Lung (tissue), 12 donors: ENCODE results near the gene HPS4. TPM values are rescaled to one million over a fixed set of nuclear protein-coding genes. Genes with fewer than 3 reads are reported as not detected.

ENCODE experiments used
- ATAC-seq: fragments of 200-7000 bp; cut with Tn5 transposase; one replicate; pipeline ENCODE4 v1.9.1; 2020; ENCODE audit warnings: moderate number of reproducible peaks; ENCODE audit not compliant: insufficient read depth, low FRiP score
- DNase-seq, 3 donors: peaks; one replicate each; pipeline ENCODE4 v3.0.0-alpha.2; 2013 to 2017
- H3K27ac ChIP-seq, 2 donors: one replicate each; pipeline ENCODE4 v1.5.1; 2013; ENCODE audit warnings: mild to moderate bottlenecking in 2 of 2, moderate library complexity in 2 of 2, control low read depth in 1 of 2, inconsistent platforms in 1 of 2, low read depth in 1 of 2, low read length in 1 of 2
- H3K27me3 ChIP-seq, 3 donors: one replicate each; pipeline ENCODE4 v1.5.1; 2013; ENCODE audit warnings: low read length in 2 of 3; ENCODE audit not compliant: control insufficient read depth in 3 of 3, insufficient read depth in 3 of 3
- H3K36me3 ChIP-seq, 4 donors: one replicate each; pipeline ENCODE4 v1.5.1; 2013; ENCODE audit warnings: low read length in 4 of 4, mild to moderate bottlenecking in 1 of 4, moderate library complexity in 1 of 4; ENCODE audit not compliant: control insufficient read depth in 4 of 4, insufficient read depth in 4 of 4
- H3K4me1 ChIP-seq, 5 donors: one replicate each; pipeline ENCODE4 v1.5.1; 2013; ENCODE audit warnings: low read length in 5 of 5, mild to moderate bottlenecking in 2 of 5, moderate library complexity in 1 of 5; ENCODE audit not compliant: control insufficient read depth in 5 of 5, insufficient read depth in 5 of 5
- H3K4me3 ChIP-seq: one replicate; pipeline ENCODE4 v1.5.1; 2013; ENCODE audit warnings: mild to moderate bottlenecking, control low read depth, moderate library complexity
- H3K9ac ChIP-seq, 2 donors: one replicate each; pipeline ENCODE4 v1.5.1; 2013; ENCODE audit warnings: low read length in 2 of 2, control low read depth in 1 of 2; ENCODE audit not compliant: insufficient read depth in 1 of 2
- H3K9me3 ChIP-seq, 4 donors: one replicate each; pipeline ENCODE4 v1.5.1; 2013; ENCODE audit warnings: low read length in 3 of 4, mild to moderate bottlenecking in 1 of 4, moderate library complexity in 1 of 4; ENCODE audit not compliant: control insufficient read depth in 4 of 4, insufficient read depth in 3 of 4
- WGBS, 2 donors: extraction: QIAGEN DNeasy Blood & Tissue Kit; methylation state at CpG; one replicate each; pipeline ENCODE4 v1.1.7; 2013; 5-methylcytosine and 5-hydroxymethylcytosine counted together
- polyA plus RNA-seq, 2 donors: library from polyadenylated mRNA; stranded (reverse); fragments of 200-250 nt; gene quantifications; one replicate each; pipeline ENCODE4 v1.2.1, GENCODE V29; 2013
- total RNA-seq, 2 donors: library from RNA; depleted of rRNA in 1 of 2; stranded (reverse); fragments of >200 nt in 1 of 2; gene quantifications; one replicate each; pipeline ENCODE4 v1.2.1, GENCODE V29; 2014 to 2021
- TF ChIP-seq, protein P1 (sequence below): IDR thresholded peaks from 2 replicates; pipeline ENCODE4 v1.5.1; 2012; ENCODE audit warnings: mild to moderate bottlenecking; ENCODE audit errors: control extremely low read depth, extremely low read depth
- donor health status: control.
- donor health status: control.
- donor health status: Bipolar disorder and iron deficiency.
- donor health status: healthy.
- donor health status: DM: yes; HTN: yes; CAD: no.

Gene HPS4
- total and polyA plus RNA-seq, 4 donors = 14.0 to 48.5 (median 23.4) TPM

DNA sequence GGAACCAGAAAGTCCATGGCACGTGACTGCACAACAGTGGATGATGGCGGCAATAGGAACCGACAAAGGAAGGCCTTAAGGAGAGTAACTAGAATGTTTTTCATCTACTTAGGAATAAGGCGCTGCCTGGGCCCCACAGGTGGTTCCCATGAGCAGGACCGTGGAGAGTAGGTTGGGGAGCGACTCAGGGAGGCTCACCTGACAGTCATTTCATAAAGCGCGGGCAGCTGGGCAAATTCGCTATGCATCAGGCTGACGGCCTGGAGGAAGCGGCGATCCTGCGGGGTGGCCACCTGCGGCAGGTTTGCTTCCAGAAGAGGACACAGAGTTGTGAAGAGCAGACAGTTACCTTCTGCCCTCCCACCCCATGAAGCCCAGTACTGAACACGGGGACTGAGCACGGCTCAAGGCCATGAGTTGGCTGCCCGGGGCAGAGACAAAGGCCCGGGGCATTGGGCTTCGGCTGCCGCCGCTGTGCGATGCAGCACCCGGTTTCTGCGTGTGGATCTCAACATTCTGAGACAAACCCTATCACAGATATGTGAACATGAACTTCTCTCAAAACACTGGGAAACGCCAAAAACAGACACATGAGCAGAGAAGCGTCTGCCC lies 25.8 kb downstream of the HPS4 start:
- H3K9ac ChIP-seq = no peak overlapping the region
- WGBS, 2 donors = 96 to 97% methylated on average over 26 of the region's 26 CpGs
- ATAC-seq = no peak
- TF ChIP-seq, protein P1, sequence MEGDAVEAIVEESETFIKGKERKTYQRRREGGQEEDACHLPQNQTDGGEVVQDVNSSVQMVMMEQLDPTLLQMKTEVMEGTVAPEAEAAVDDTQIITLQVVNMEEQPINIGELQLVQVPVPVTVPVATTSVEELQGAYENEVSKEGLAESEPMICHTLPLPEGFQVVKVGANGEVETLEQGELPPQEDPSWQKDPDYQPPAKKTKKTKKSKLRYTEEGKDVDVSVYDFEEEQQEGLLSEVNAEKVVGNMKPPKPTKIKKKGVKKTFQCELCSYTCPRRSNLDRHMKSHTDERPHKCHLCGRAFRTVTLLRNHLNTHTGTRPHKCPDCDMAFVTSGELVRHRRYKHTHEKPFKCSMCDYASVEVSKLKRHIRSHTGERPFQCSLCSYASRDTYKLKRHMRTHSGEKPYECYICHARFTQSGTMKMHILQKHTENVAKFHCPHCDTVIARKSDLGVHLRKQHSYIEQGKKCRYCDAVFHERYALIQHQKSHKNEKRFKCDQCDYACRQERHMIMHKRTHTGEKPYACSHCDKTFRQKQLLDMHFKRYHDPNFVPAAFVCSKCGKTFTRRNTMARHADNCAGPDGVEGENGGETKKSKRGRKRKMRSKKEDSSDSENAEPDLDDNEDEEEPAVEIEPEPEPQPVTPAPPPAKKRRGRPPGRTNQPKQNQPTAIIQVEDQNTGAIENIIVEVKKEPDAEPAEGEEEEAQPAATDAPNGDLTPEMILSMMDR = no peak
- peaks cover 15 to 39% (median 29%) of the 10 kb centered on the region in 4 donors for H3K36me3 ChIP-seq
- H3K4me1 ChIP-seq = no peaks in the 10 kb centered on the region
- no peak overlapping the region for H3K27ac ChIP-seq
- DNase-seq = no peak
- H3K27me3 ChIP-seq = no peaks in the 10 kb centered on the region
- no peak overlapping the region for H3K4me3 ChIP-seq
- H3K9me3 ChIP-seq = no peaks in the 10 kb centered on the region

DNA sequence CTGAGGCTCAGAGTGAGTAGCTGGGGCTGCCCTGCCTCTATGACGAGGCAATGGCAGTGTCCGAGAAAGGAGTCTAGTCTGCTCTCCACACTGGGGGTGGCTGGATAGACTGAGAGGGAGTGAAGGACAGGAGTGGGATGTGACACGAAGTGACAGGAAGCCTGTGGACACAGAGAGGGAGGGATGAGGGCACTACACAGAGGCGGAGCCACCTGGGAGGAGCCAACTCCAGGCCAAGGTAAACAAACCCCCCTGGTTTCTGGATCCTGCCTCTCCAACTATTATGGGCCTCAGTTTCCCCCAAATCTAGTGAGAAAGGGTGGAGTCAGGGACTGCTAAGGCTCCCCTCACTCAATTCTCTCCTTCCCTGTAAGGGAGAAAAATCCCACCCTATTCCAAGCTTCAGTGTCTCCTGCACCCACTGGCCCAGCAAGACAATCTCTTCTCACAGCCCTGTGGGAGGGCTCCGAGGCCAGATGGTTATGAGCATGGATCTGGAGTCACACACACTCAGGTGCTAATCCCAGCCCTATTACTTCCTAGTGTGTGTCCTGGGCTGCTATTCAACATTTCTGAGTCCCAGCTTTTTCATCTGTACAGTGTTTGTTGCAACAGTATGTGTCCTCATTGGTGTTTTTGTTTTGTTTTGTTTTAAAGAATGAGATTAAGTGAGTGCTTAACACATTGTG lies 29.6 kb downstream of the HPS4 start:
- Histone ChIP-seq H3K36me3 (peaks cover 16 to 45% (median 22%) of the 10 kb centered on the region in 4 donors), H3K9me3 (no peaks in the 10 kb centered on the region), H3K9ac (no peak overlapping the region), H3K27me3 (no peaks in the 10 kb centered on the region), H3K27ac (no peak overlapping the region), H3K4me1 (no peaks in the 10 kb centered on the region), H3K4me3 (no peak overlapping the region)
- TF ChIP-seq, protein P1 = no peak
- no peak for ATAC-seq
- WGBS, 2 donors = 80 to 84% methylated on average over 5 of the region's 5 CpGs
- no peak for DNase-seq

DNA sequence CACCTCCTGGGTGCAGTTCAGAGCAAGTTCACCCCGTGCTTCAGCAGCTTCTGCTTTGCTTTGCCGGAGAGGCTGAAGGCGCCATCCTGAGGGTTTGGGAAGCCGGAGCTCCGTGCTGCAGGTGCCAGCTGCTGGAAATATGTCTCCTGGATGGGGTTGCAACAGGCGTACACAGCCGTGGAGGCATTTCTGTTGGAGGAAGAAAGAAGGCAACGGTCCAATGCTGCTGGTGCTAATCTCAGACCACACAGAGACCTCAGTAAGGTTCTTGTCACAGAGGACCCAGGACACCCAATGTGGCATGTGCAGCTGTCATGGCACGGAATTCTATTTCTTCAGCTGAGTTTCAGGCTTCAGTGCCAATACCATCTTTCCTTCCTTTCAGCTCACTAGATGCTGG lies 30.4 kb downstream of the HPS4 start:
- TF ChIP-seq, protein P1 = no peak
- DNase-seq = no peak
- Histone ChIP-seq H3K4me3 (no peak overlapping the region), H3K36me3 (peaks cover 14 to 41% (median 21%) of the 10 kb centered on the region in 4 donors), H3K27ac (no peak overlapping the region), H3K27me3 (no peaks in the 10 kb centered on the region), H3K9ac (no peak overlapping the region), H3K4me1 (no peaks in the 10 kb centered on the region), H3K9me3 (no peaks in the 10 kb centered on the region)
- ATAC-seq = no peak
- WGBS, 2 donors = 94 to 95% methylated on average over 9 of the region's 9 CpGs
